IMR-90 (cell line): Measurements from ENCODE around the gene ARID4B. TPM values are rescaled to one million over a fixed set of nuclear protein-coding genes. Genes with fewer than 3 reads are reported as not detected.

Experiments
- ATAC-seq: fragments of 200-7000 bp; cut with Tn5 transposase; 2 replicates; pipeline ENCODE4 v1.9.1; 2020; ENCODE audit warnings: low read depth, mild to moderate bottlenecking, moderate library complexity
- BruUV-seq: library from RNA; stranded (reverse); fragments of 400-500 nt; replicated peaks from 2 replicates; lab custom pipeline; 2021; lab: Mats Ljungman, UMichigan
- CTCF ChIA-PET: fragments of 300-600 bp; formaldehyde crosslinking; extraction: SDS; loops from one replicate; lab custom pipeline; 2021; ENCODE audit warnings: antibody characterized with exemption; lab: Yijun Ruan, JAX
- POLR2A ChIA-PET: fragments of 300-600 bp; sonication (Branson Sonifier 250); formaldehyde crosslinking; loops from one replicate; lab custom pipeline; 2022; ENCODE audit warnings: antibody characterized with exemption; ENCODE audit not compliant: unreplicated experiment; lab: Charles Lee
- DNase-seq: peaks from one replicate; pipeline ENCODE4 v3.0.0; 2013
- H2AFZ ChIP-seq: replicated peaks from 2 replicates; pipeline ENCODE3; 2013; ENCODE audit warnings: low read length, mild to moderate bottlenecking; ENCODE audit not compliant: poor library complexity
- H2AK5ac ChIP-seq: 2 replicates; pipeline ENCODE4 v1.6.1; 2013; ENCODE audit warnings: low read depth, low read length, inconsistent platforms
- H2AK9ac ChIP-seq: replicated peaks from 2 replicates; pipeline ENCODE3; 2013; ENCODE audit warnings: mild to moderate bottlenecking, low read depth, low read length, moderate library complexity; ENCODE audit not compliant: poor library complexity
- H2BK120ac ChIP-seq: 2 replicates; pipeline ENCODE4 v1.6.1; 2013; ENCODE audit warnings: low read depth, low read length, inconsistent platforms
- H2BK15ac ChIP-seq: 3 replicates; pipeline ENCODE4 v1.6.1; 2013; ENCODE audit warnings: low read depth, low read length, inconsistent platforms
- H2BK20ac ChIP-seq: 2 replicates; pipeline ENCODE4 v1.6.1; 2013; ENCODE audit warnings: low read depth, mild to moderate bottlenecking, inconsistent platforms, low read length, moderate library complexity
- H2BK5ac ChIP-seq: 2 replicates; pipeline ENCODE4 v1.6.1; 2013; ENCODE audit warnings: mild to moderate bottlenecking, low read depth, low read length, inconsistent platforms; ENCODE audit not compliant: poor library complexity, severe bottlenecking
- H3K14ac ChIP-seq: replicated peaks from 2 replicates; pipeline ENCODE4 v1.6.1; 2013; ENCODE audit warnings: low read depth, low read length, inconsistent platforms
- H3K18ac ChIP-seq: 2 replicates; pipeline ENCODE4 v1.6.1; 2013; ENCODE audit warnings: low read depth, low read length, control low read depth
- H3K23ac ChIP-seq: 2 replicates; pipeline ENCODE4 v1.6.1; 2013; ENCODE audit warnings: low read depth, low read length, inconsistent platforms
- H3K27ac ChIP-seq: 2 replicates; pipeline ENCODE4 v1.5.1; 2013; ENCODE audit warnings: mild to moderate bottlenecking, control low read depth, low read length; ENCODE audit not compliant: insufficient read depth
- H3K27me3 ChIP-seq: 2 replicates; pipeline ENCODE4 v1.6.1; 2013; ENCODE audit warnings: low read length; ENCODE audit not compliant: control insufficient read depth, insufficient read depth
- H3K36me3 ChIP-seq: 2 replicates; pipeline ENCODE4 v1.6.1; 2013; ENCODE audit warnings: low read length, mixed read lengths; ENCODE audit not compliant: control insufficient read depth, insufficient read depth
- H3K4ac ChIP-seq: 2 replicates; pipeline ENCODE4 v1.6.1; 2013; ENCODE audit warnings: low read depth, low read length, inconsistent platforms
- H3K4me1 ChIP-seq: 2 replicates; pipeline ENCODE4 v1.6.1; 2013; ENCODE audit warnings: low read length, mixed read lengths; ENCODE audit not compliant: control insufficient read depth, insufficient read depth
- H3K4me2 ChIP-seq: 2 replicates; pipeline ENCODE4 v1.6.1; 2013; ENCODE audit warnings: low read depth, mild to moderate bottlenecking, control low read depth, low read length, moderate library complexity
- H3K4me3 ChIP-seq: 2 replicates; pipeline ENCODE4 v1.5.1; 2013; ENCODE audit warnings: low read depth, mild to moderate bottlenecking, control low read depth, low read length, moderate library complexity; ENCODE audit not compliant: insufficient read depth
- H3K56ac ChIP-seq: 2 replicates; pipeline ENCODE4 v1.6.1; 2013; ENCODE audit warnings: low read length, inconsistent platforms; ENCODE audit not compliant: insufficient read depth; ENCODE audit errors: extremely low read depth
- H3K79me1 ChIP-seq, 2 experiments: 2 replicates each; pipeline ENCODE4 v1.6.1; 2013; ENCODE audit warnings: low read length in 2 of 2, inconsistent platforms in 1 of 2, low read depth in 1 of 2
- H3K9ac ChIP-seq: 2 replicates; pipeline ENCODE4 v1.6.1; 2013; ENCODE audit warnings: low read depth, low read length, control low read depth
- H3K9me1 ChIP-seq: 2 replicates; pipeline ENCODE4 v1.6.1; 2013; ENCODE audit warnings: low read length, inconsistent platforms; ENCODE audit not compliant: insufficient read depth
- H3K9me3 ChIP-seq: 2 replicates; pipeline ENCODE4 v1.6.1; 2013; ENCODE audit warnings: low read length; ENCODE audit not compliant: control insufficient read depth, insufficient read depth
- H4K20me1 ChIP-seq: 2 replicates; pipeline ENCODE4 v1.6.1; 2013; ENCODE audit warnings: low read length, inconsistent platforms; ENCODE audit not compliant: insufficient read depth
- H4K5ac ChIP-seq: 2 replicates; pipeline ENCODE4 v1.6.1; 2013; ENCODE audit warnings: mild to moderate bottlenecking, low read depth, low read length, control low read depth
- H4K8ac ChIP-seq, 2 experiments: 2 replicates each; pipeline ENCODE4 v1.6.1; 2013; ENCODE audit warnings: low read depth in 2 of 2, low read length in 2 of 2, control low read depth in 1 of 2, inconsistent platforms in 1 of 2
- H4K91ac ChIP-seq: 2 replicates; pipeline ENCODE4 v1.6.1; 2013; ENCODE audit warnings: low read depth, low read length, inconsistent platforms; ENCODE audit not compliant: insufficient read depth
- BHLHE40 ChIP-seq: fragments of 150-350 bp; IDR thresholded peaks from 2 replicates; pipeline ENCODE4 v1.6.1; 2016; ENCODE audit warnings: mild to moderate bottlenecking, low read depth, low read length
- CEBPB ChIP-seq: IDR thresholded peaks from 2 replicates; pipeline ENCODE4 v1.6.1; 2012; ENCODE audit warnings: low read depth, low read length, improper control_type of control experiment
- CHD1 ChIP-seq: IDR thresholded peaks from 2 replicates; pipeline ENCODE4 v1.6.1; 2012; ENCODE audit warnings: low read depth, low read length, improper control_type of control experiment
- FOS ChIP-seq: fragments of 150-350 bp; IDR thresholded peaks from 2 replicates; pipeline ENCODE4 v1.6.1; 2016; ENCODE audit warnings: low read depth, low read length
- MAFK ChIP-seq: IDR thresholded peaks from 2 replicates; pipeline ENCODE4 v1.6.1; 2012; ENCODE audit warnings: low read depth, low read length, improper control_type of control experiment
- MAZ ChIP-seq: IDR thresholded peaks from 2 replicates; pipeline ENCODE4 v1.6.1; 2012; ENCODE audit warnings: low read depth, mild to moderate bottlenecking, low read length, improper control_type of control experiment, moderate library complexity, borderline replicate concordance
- MXI1 ChIP-seq: IDR thresholded peaks from 2 replicates; pipeline ENCODE4 v1.6.1; 2012; ENCODE audit warnings: low read depth, mild to moderate bottlenecking, low read length, moderate library complexity, borderline replicate concordance
- POLR2A ChIP-seq: IDR thresholded peaks from 2 replicates; pipeline ENCODE4 v1.6.1; 2012; ENCODE audit warnings: mild to moderate bottlenecking, low read depth, low read length
- RAD21 ChIP-seq: IDR thresholded peaks from 2 replicates; pipeline ENCODE4 v1.6.1; 2012; ENCODE audit warnings: low read length, improper control_type of control experiment
- RCOR1 ChIP-seq: IDR thresholded peaks from 2 replicates; pipeline ENCODE4 v1.6.1; 2012; ENCODE audit warnings: mild to moderate bottlenecking, low read length, improper control_type of control experiment; ENCODE audit not compliant: insufficient replicate concordance
- RFX5 ChIP-seq: IDR thresholded peaks from 2 replicates; pipeline ENCODE4 v1.8.0; 2012; ENCODE audit warnings: low read depth, mild to moderate bottlenecking, low read length, moderate library complexity
- SMC3 ChIP-seq: fragments of 150-350 bp; IDR thresholded peaks from 2 replicates; pipeline ENCODE4 v1.6.1; 2016; ENCODE audit warnings: low read depth, mild to moderate bottlenecking, antibody characterized with exemption, low read length, moderate library complexity
- WGBS, 2 experiments: methylation state at CpG; one replicate each; pipeline versions ENCODE4 v1.1.5 to v1.1.7; 2013; ENCODE audit warnings: missing lambda C conversion rate in 2 of 2; ENCODE audit not compliant: insufficient read length in 1 of 2; ENCODE audit errors: extremely low coverage in 2 of 2; 5-methylcytosine and 5-hydroxymethylcytosine counted together
- dilution Hi-C: fragments of 300-500 bp; cut with HindIII; formaldehyde crosslinking; loops from one replicate; pipeline ENCODE4 v1.14.3; 2018; ENCODE audit warnings: low sequenced_read_pairs; ENCODE audit not compliant: unreplicated experiment
- in situ Hi-C: fragments of 300-500 bp; cut with MboI; formaldehyde crosslinking; loops from 3 replicates; pipeline ENCODE4 v1.14.3; 2019; ENCODE audit warnings: low sequenced_read_pairs, inconsistent platforms, mixed read lengths
- intact Hi-C: fragments of 100-400 bp; cut with micrococcal nuclease; formaldehyde crosslinking; loops from 2 replicates; pipeline ENCODE4 v1.10.0; 2022
- polyA plus RNA-seq, 3 experiments: library from polyadenylated mRNA; depleted of rRNA; stranded (reverse); fragments of >200 nt; gene quantifications; 2 replicates each; pipeline ENCODE4 v1.2.3, GENCODE V29; 2012; ENCODE audit warnings: low replicate concordance in 1 of 3
- total RNA-seq: library from RNA; depleted of rRNA; stranded (reverse); fragments of >200 nt; gene quantifications from 2 replicates; pipeline ENCODE4 v1.2.3, GENCODE V29; 2012
- TF ChIP-seq, protein P1 (sequence below): conservative IDR thresholded peaks from 2 replicates; pipeline ENCODE4 v1.5.1; 2012; ENCODE audit warnings: mild to moderate bottlenecking, low read depth, low read length, improper control_type of control experiment
- TF ChIP-seq, protein P2 (sequence below): fragments of 150-350 bp; IDR thresholded peaks from 2 replicates; pipeline ENCODE4 v1.6.1; 2016; ENCODE audit warnings: low read depth, mild to moderate bottlenecking, low read length, moderate library complexity, borderline replicate concordance
- TF ChIP-seq, protein P3 (sequence below): fragments of 150-350 bp; IDR thresholded peaks from 2 replicates; pipeline ENCODE4 v1.6.1; 2017; ENCODE audit warnings: mild to moderate bottlenecking, antibody characterized with exemption, low read length, low read depth

ARID4B gene
- total and polyA plus RNA-seq, 2 of the 4 experiments (the other 2 are of a cell fraction), result 8.5 to 16.0 TPM

DNA sequence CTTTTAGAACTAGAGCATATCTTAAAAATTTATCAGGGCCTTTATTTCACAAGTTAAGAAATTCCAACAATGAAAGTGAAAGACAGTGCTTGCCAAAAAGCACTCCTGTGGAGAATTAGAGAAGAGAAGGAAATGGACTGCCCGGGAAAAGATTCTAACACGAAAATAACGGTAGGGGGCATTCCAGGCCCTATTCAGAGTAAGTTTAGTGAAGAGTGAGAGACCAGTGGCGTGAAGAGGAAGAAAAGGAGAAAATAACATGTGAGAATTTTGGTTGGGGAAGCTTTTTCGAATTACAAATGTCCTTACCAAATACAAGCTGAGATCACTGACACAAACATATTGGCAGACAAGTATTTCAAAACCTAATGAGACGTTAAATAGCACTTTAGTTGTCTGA is 128.5 kb downstream of the ARID4B start:
- H3K4me2 ChIP-seq, result no peak overlapping the region
- no peak overlapping the region for H2BK15ac ChIP-seq
- H4K91ac ChIP-seq, result no peak overlapping the region
- no TSS peak for BruUV-seq
- no peak overlapping the region for H3K27ac ChIP-seq
- H3K27me3 ChIP-seq, result no peaks in the 10 kb centered on the region
- TF ChIP-seq RCOR1 (no peak), RAD21 (peak; percentile 30), MAFK (no peak), MXI1 (no peak), MAZ (no peak), RFX5 (no peak), FOS (no peak), BHLHE40 (no peak), POLR2A (no peak), CHD1 (no peak), CEBPB (no peak), SMC3 (peak; percentile 21; the same call in 1 of the 2 replicates)
- TF ChIP-seq, protein P1, sequence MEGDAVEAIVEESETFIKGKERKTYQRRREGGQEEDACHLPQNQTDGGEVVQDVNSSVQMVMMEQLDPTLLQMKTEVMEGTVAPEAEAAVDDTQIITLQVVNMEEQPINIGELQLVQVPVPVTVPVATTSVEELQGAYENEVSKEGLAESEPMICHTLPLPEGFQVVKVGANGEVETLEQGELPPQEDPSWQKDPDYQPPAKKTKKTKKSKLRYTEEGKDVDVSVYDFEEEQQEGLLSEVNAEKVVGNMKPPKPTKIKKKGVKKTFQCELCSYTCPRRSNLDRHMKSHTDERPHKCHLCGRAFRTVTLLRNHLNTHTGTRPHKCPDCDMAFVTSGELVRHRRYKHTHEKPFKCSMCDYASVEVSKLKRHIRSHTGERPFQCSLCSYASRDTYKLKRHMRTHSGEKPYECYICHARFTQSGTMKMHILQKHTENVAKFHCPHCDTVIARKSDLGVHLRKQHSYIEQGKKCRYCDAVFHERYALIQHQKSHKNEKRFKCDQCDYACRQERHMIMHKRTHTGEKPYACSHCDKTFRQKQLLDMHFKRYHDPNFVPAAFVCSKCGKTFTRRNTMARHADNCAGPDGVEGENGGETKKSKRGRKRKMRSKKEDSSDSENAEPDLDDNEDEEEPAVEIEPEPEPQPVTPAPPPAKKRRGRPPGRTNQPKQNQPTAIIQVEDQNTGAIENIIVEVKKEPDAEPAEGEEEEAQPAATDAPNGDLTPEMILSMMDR, result peak; percentile 38
- TF ChIP-seq, protein P2, sequence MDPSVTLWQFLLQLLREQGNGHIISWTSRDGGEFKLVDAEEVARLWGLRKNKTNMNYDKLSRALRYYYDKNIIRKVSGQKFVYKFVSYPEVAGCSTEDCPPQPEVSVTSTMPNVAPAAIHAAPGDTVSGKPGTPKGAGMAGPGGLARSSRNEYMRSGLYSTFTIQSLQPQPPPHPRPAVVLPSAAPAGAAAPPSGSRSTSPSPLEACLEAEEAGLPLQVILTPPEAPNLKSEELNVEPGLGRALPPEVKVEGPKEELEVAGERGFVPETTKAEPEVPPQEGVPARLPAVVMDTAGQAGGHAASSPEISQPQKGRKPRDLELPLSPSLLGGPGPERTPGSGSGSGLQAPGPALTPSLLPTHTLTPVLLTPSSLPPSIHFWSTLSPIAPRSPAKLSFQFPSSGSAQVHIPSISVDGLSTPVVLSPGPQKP, result no peak
- TF ChIP-seq, protein P3, sequence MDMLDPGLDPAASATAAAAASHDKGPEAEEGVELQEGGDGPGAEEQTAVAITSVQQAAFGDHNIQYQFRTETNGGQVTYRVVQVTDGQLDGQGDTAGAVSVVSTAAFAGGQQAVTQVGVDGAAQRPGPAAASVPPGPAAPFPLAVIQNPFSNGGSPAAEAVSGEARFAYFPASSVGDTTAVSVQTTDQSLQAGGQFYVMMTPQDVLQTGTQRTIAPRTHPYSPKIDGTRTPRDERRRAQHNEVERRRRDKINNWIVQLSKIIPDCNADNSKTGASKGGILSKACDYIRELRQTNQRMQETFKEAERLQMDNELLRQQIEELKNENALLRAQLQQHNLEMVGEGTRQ, result no peak
- no peak overlapping the region for H2AFZ ChIP-seq
- no peaks in the 10 kb centered on the region for H3K9me1 ChIP-seq
- no peak overlapping the region for H3K9ac ChIP-seq
- H3K4me1 ChIP-seq, result no peaks in the 10 kb centered on the region
- no peak overlapping the region for H2BK5ac ChIP-seq
- no peaks in the 10 kb centered on the region for H3K9me3 ChIP-seq
- H4K20me1 ChIP-seq, result no peaks in the 10 kb centered on the region
- dilution Hi-C loops (no loop called here), in situ Hi-C loops (no loop called here), intact Hi-C loops (loop anchor here (5.0 kb wide), 1 partner anchor 218 kb away; no protein-coding TSS in a partner anchor)
- DNase-seq (peak; percentile 33), ATAC-seq (0 out of 2 replicates have a peak, but pooled peaks have one; percentile 35)
- H2AK5ac ChIP-seq, result no peak overlapping the region
- H2AK9ac ChIP-seq, result no peak overlapping the region
- H4K8ac ChIP-seq, result no peak overlapping the region
- WGBS, 2 experiments, result 14% methylated on average over 3 of the region's 6 CpGs; no CpG with 5 or more reads in 1 of the 2 experiments
- no peak overlapping the region for H2BK20ac ChIP-seq
- no peak overlapping the region for H3K23ac ChIP-seq
- H3K4me3 ChIP-seq, result no peak overlapping the region
- H4K5ac ChIP-seq, result no peak overlapping the region
- no peak overlapping the region for H2BK120ac ChIP-seq
- no peak overlapping the region for H3K14ac ChIP-seq
- H3K18ac ChIP-seq, result no peak overlapping the region
- H3K56ac ChIP-seq, result no peak overlapping the region
- H3K36me3 ChIP-seq, result peaks cover 7% of the 10 kb centered on the region; the same call in 1 of the 2 replicates
- ChIA-PET CTCF (no interaction called here), POLR2A (no interaction called here)
- H3K4ac ChIP-seq, result no peak overlapping the region
- peaks cover 3 to 7% of the 10 kb centered on the region in 2 experiments; a peak in 2 of 4 replicates for H3K79me1 ChIP-seq
